Heart right ventricle (tissue), 16 donors: ENCODE data around the gene MESD. TPM values are rescaled to one million over a fixed set of nuclear protein-coding genes. Genes with fewer than 3 reads are reported as not detected.
"Not testable (repeated sequence)": the region's sequence is repeated elsewhere in the genome, so short reads cannot be mapped to it uniquely, and the experiment has no call there.

Source experiments
- ATAC-seq, 8 donors: fragments of 200-7000 bp; cut with Tn5 transposase; one replicate each; pipeline ENCODE4 v1.9.1; 2020; ENCODE audit warnings: mild to moderate bottlenecking in 8 of 8, moderate library complexity in 8 of 8, moderate number of reproducible peaks in 1 of 8
- DNase-seq, 2 donors: peaks; one replicate each; pipeline ENCODE4 v3.0.0-alpha.2; 2020
- H3K27ac ChIP-seq, 10 donors: fragments of 200-600 bp; sonication (generic) in 2 of 10; one replicate each; pipeline versions ENCODE4 v1.5.0 to v1.8.0; 2020 to 2022; ENCODE audit warnings: mild to moderate bottlenecking in 3 of 10
- H3K27me3 ChIP-seq, 7 donors: fragments of 200-600 bp; one replicate each; pipeline ENCODE4 v1.8.0; 2021 to 2022; ENCODE audit warnings: mild to moderate bottlenecking in 2 of 7
- H3K36me3 ChIP-seq, 9 donors: fragments of 200-600 bp; sonication (generic) in 1 of 9; one replicate each; pipeline versions ENCODE4 v1.5.0 to v1.8.0; 2020 to 2022; ENCODE audit warnings: mild to moderate bottlenecking in 2 of 9
- H3K4me1 ChIP-seq, 9 donors: fragments of 200-600 bp; sonication (generic) in 1 of 9; one replicate each; pipeline versions ENCODE4 v1.5.0 to v1.8.0; 2020 to 2022; ENCODE audit warnings: mild to moderate bottlenecking in 4 of 9
- H3K4me3 ChIP-seq, 10 donors: fragments of 200-600 bp; sonication (generic) in 2 of 10; one replicate each; pipeline versions ENCODE4 v1.5.0 to v1.8.0; 2020 to 2022; ENCODE audit warnings: mild to moderate bottlenecking in 7 of 10, moderate library complexity in 2 of 10
- H3K9me3 ChIP-seq, 11 donors: fragments of 200-600 bp in 10 of 11; sonication (generic) in 2 of 11; one replicate each; pipeline versions ENCODE4 v1.5.0 to v1.8.0; 2013 to 2022; ENCODE audit warnings: mild to moderate bottlenecking in 2 of 11, control low read depth in 1 of 11, moderate library complexity in 1 of 11
- CTCF ChIP-seq, 9 donors: fragments of 200-600 bp; sonication (generic) in 2 of 9; IDR thresholded peaks; one replicate each; pipeline versions ENCODE4 v1.5.0 to v1.8.0; 2021 to 2022; ENCODE audit warnings: antibody characterized with exemption in 9 of 9, mild to moderate bottlenecking in 5 of 9, moderate library complexity in 1 of 9
- WGBS, 2 donors: extraction: QIAGEN DNeasy Blood & Tissue Kit; methylation state at CpG; one replicate each; pipeline ENCODE4 v1.1.7; 2013; ENCODE audit warnings: inconsistent platforms in 1 of 2; 5-methylcytosine and 5-hydroxymethylcytosine counted together
- intact Hi-C, 10 donors: fragments of 100-400 bp; cut with DNase I; formaldehyde crosslinking; loops; one replicate each; pipeline versions ENCODE4 v1.11.1 to v1.14.2; 2022
- polyA plus RNA-seq, 2 donors: library from polyadenylated mRNA; stranded (reverse); fragments of 200-250 nt; gene quantifications; one replicate each; pipeline ENCODE4 v1.2.3, GENCODE V29; 2013
- total RNA-seq, 10 donors: library from RNA; stranded (reverse); fragmentation: NEBNext Ultra II Directional in 3 of 10; extraction: Animal tissue kit (Norgen Biotek cat#: 25700) in 3 of 10; gene quantifications; one replicate each; pipeline versions ENCODE4 v1.2.1 to v1.2.4, GENCODE V29; 2021 to 2023
- donor health status: Arrhythmogenic right ventricular cardiomyopathy.
- donor health status: ischemic (EF 13 %, LVEDD 7.1; RV severe dilation, severe dysfunction).
- donor health status: healthy with polysubstance abuse.
- donor health status: DM: no; HTN: yes; CAD: no.
- donor health status: DM: no; HTN: no; CAD: no.
- donor health status: ischemic (EF 25% LVEDD 6.9; RV normal size, moderate dysfunction).
- donor health status: ischemic (EF 25% LVEDD 5.7; RV mildly dilated, moderate dysfunction).
- donor health status: healthy.
- donor health status: DM: yes; HTN: yes; CAD: no.
- donor health status: Ischemic cardiomyopathy.
- donor health status: ischemic (EF 35%, LVEDD 5.7; RV mildly dilated, moderate dysfunction).
- donor health status: nonischemic (EF 11% LVEDD 7.7; RV severe dilation, severe dysfunction).
- donor health status: DM: yes; HTN: yes; CAD: no.
- donor health status: PGD.
- donor health status: ischemic (EF 29% LVEDD 5.4; RV normal size, mild dysfunction).
- donor health status: nonischemic (EF 23%, LVEDD 6.1; RV moderate dilation, normal function).

The MESD gene
- total and polyA plus RNA-seq, 12 donors: 11.1 to 17.6 (median 14.7) TPM

GRCh38 chr15:80967451-80967850 lies 22.2 kb downstream of the MESD start:
- Histone ChIP-seq H3K4me1 (peaks cover 0 to 9% (median 0%) of the 10 kb centered on the region in 9 donors), H3K27ac (no peak overlapping the region), H3K27me3 (no peaks in the 10 kb centered on the region), H3K4me3 (no peak overlapping the region), H3K9me3 (peaks cover 0 to 15% (median 0%) of the 10 kb centered on the region in 11 donors), H3K36me3 (peaks cover 0 to 45% (median 0%) of the 10 kb centered on the region in 9 donors)
- intact Hi-C loops: loop anchor here in 6 of 10 donors (5.0 kb wide), 5 partner anchors 185 to 510 kb away; partner anchors contain the start of gene CEMIP (in 2 of the 6)
- ATAC-seq: no peak
- DNase-seq: no peak
- no peak for TF ChIP-seq CTCF (IDR thresholded peaks at IDR 0.05)
- WGBS, 2 donors: 51 to 54% methylated on average over 3 of the region's 3 CpGs

GRCh38 chr15:80966431-80967197 lies 23.0 kb downstream of the MESD start:
- TF ChIP-seq CTCF (IDR thresholded peaks at IDR 0.05): no peak
- ATAC-seq (no peak), DNase-seq (no peak)
- peaks cover 0 to 40% (median 0%) of the 10 kb centered on the region in 9 donors for H3K36me3 ChIP-seq
- 93 to 98% methylated on average over 8 of the region's 8 CpGs for WGBS, 2 donors
- intact Hi-C loops: loop anchor here in 6 of 10 donors (5.0 kb wide), 5 partner anchors 184 to 509 kb away; partner anchors contain the start of gene CEMIP (in 2 of the 6)
- H3K4me3 ChIP-seq: no peak overlapping the region
- H3K27ac ChIP-seq: no peak overlapping the region
- no peaks in the 10 kb centered on the region for H3K27me3 ChIP-seq
- peaks cover 0 to 9% (median 0%) of the 10 kb centered on the region in 9 donors for H3K4me1 ChIP-seq
- H3K9me3 ChIP-seq: peaks cover 0 to 23% (median 0%) of the 10 kb centered on the region in 11 donors

GRCh38 chr15:80965454-80965853 lies 24.2 kb downstream of the MESD start:
- not testable (repeated sequence) for H3K27ac ChIP-seq, H3K4me3 ChIP-seq, H3K27me3 ChIP-seq, H3K4me1 ChIP-seq, ATAC-seq, DNase-seq
- Histone ChIP-seq H3K36me3 (peaks cover 0 to 41% (median 0%) of the 10 kb centered on the region in 9 donors), H3K9me3 (peaks cover 0 to 23% (median 0%) of the 10 kb centered on the region in 11 donors)
- intact Hi-C loops: loop anchor here in 6 of 10 donors (5.0 kb wide), 5 partner anchors 183 to 508 kb away; partner anchors contain the start of gene CEMIP (in 2 of the 6)

- intact Hi-C loops: loop anchor here in 2 of 10 donors (10.0 kb wide), 2 partner anchors 164 to 494 kb away; no protein-coding TSS in a partner anchor
- DNase-seq: no peak
- Histone ChIP-seq H3K4me3 (no peak overlapping the region), H3K9me3 (peaks cover 0 to 8% (median 0%) of the 10 kb centered on the region in 11 donors), H3K27me3 (no peaks in the 10 kb centered on the region), H3K36me3 (peaks cover 0 to 35% (median 13%) of the 10 kb centered on the region in 9 donors), H3K27ac (no peak overlapping the region), H3K4me1 (peaks cover 0 to 11% (median 0%) of the 10 kb centered on the region in 9 donors)
- TF ChIP-seq CTCF (IDR thresholded peaks at IDR 0.05): no peak
- ATAC-seq: no peak
- 98 to 99% methylated on average over 9 of the region's 9 CpGs for WGBS, 2 donors
Observed at GRCh38 chr15:80958818-80959495, 30.7 kb downstream of the MESD start.
